ENCODE results near the gene ISY1.

- TF ChIP-seq POLR2A (IDR thresholded peaks at IDR 0.05) (no peak), CTCF (IDR thresholded peaks at IDR 0.05) (no peak)
Observed at GRCh38 chr3:129114455-129114854, 46.4 kb downstream of the ISY1 start.
